B cell (primary cell): ENCODE results near the gene KCNE3. TPM values are rescaled to one million over a fixed set of nuclear protein-coding genes. Genes with fewer than 3 reads are reported as not detected.

Source experiments
- ATAC-seq: fragments of 200-7000 bp; cut with Tn5 transposase; one replicate; pipeline ENCODE4 v1.10.0; 2021; ENCODE audit warnings: low read depth, mild to moderate bottlenecking, moderate number of reproducible peaks, moderate library complexity
- CTCF ChIA-PET: fragments of 350-600 bp; sonication (Branson Sonifier 250); formaldehyde crosslinking; loops from one replicate; lab custom pipeline; 2021; ENCODE audit warnings: antibody characterized with exemption, inconsistent platforms; lab: Charles Lee
- POLR2A ChIA-PET: fragments of 350-600 bp; sonication (Branson Sonifier 250); formaldehyde crosslinking; loops from one replicate; lab custom pipeline; 2021; ENCODE audit warnings: antibody characterized with exemption; lab: Charles Lee
- DNase-seq: peaks from one replicate; pipeline ENCODE4 v3.0.0; 2013
- H2AFZ ChIP-seq: 2 replicates; pipeline ENCODE4 v1.6.1; 2012; ENCODE audit warnings: mild to moderate bottlenecking, low read depth, low read length; ENCODE audit not compliant: insufficient read depth, poor library complexity, severe bottlenecking
- H3K27ac ChIP-seq, 2 donors: 1 replicate in 1 of 2; 2 replicates in 1 of 2; pipeline ENCODE4 v1.5.1; 2012 to 2013; ENCODE audit warnings: low read length in 2 of 2, mild to moderate bottlenecking in 2 of 2, moderate library complexity in 1 of 2
- H3K27me3 ChIP-seq, 4 experiments: fragments of 200-600 bp in 1 of 4; sonication (generic) in 1 of 4; replicated peaks in 1 of 4; 1 replicate in 2 of 4; 2 replicates in 2 of 4; pipeline versions ENCODE4 v1.6.1 to v1.7.0; 2013 to 2016; ENCODE audit warnings: low read length in 3 of 4, mild to moderate bottlenecking in 2 of 4, mixed read lengths in 1 of 4, moderate library complexity in 1 of 4; ENCODE audit not compliant: insufficient read depth in 4 of 4, control insufficient read depth in 3 of 4; ENCODE audit errors: control extremely low read depth in 1 of 4
- H3K36me3 ChIP-seq, 2 experiments: replicated peaks in 1 of 2; 1 replicate in 1 of 2; 2 replicates in 1 of 2; pipeline versions ENCODE4 v1.6.1 to v1.7.1; 2013; ENCODE audit warnings: low read length in 1 of 2; ENCODE audit not compliant: insufficient read depth in 2 of 2, control insufficient read depth in 1 of 2; ENCODE audit errors: control extremely low read depth in 1 of 2, extremely low read depth in 1 of 2
- H3K4me1 ChIP-seq, 2 donors: fragments of 200-600 bp in 1 of 2; sonication (generic) in 1 of 2; 1 replicate in 1 of 2; 2 replicates in 1 of 2; pipeline versions ENCODE4 v1.5.1 to v1.6.1; 2013 to 2017; ENCODE audit warnings: low read length in 2 of 2; ENCODE audit not compliant: control insufficient read depth in 2 of 2, insufficient read depth in 2 of 2
- H3K4me2 ChIP-seq: replicated peaks from 2 replicates; pipeline ENCODE3; 2012; ENCODE audit warnings: mild to moderate bottlenecking, low read depth, low read length; ENCODE audit not compliant: poor library complexity, severe bottlenecking
- H3K4me3 ChIP-seq, 5 experiments: fragments of 200-600 bp in 1 of 5; sonication (generic) in 1 of 5; 1 replicate in 3 of 5; 2 replicates in 2 of 5; pipeline versions ENCODE4 v1.5.1 to v1.7.0; 2011 to 2016; ENCODE audit warnings: low read length in 4 of 5, mild to moderate bottlenecking in 4 of 5, low read depth in 2 of 5, control low read depth in 1 of 5, moderate library complexity in 1 of 5; ENCODE audit not compliant: insufficient read depth in 1 of 5; ENCODE audit errors: control extremely low read depth in 1 of 5, extremely low read depth in 1 of 5
- H3K79me2 ChIP-seq: fragments of 200-600 bp; sonication (generic); one replicate; pipeline ENCODE4 v1.6.0; 2016; ENCODE audit warnings: low read length; ENCODE audit not compliant: control insufficient read depth, insufficient read depth
- H3K9ac ChIP-seq: fragments of 200-600 bp; sonication (generic); 2 replicates; pipeline ENCODE4 v1.6.1; 2017; ENCODE audit warnings: mild to moderate bottlenecking, low read length, moderate library complexity
- H3K9me3 ChIP-seq, 3 donors: one replicate each; pipeline versions ENCODE4 v1.6.1 to v1.7.1; 2013; ENCODE audit warnings: low read length in 2 of 3; ENCODE audit not compliant: control insufficient read depth in 2 of 3, insufficient read depth in 1 of 3; ENCODE audit errors: control extremely low read depth in 1 of 3
- H4K20me1 ChIP-seq: 2 replicates; pipeline ENCODE4 v1.6.0; 2012; ENCODE audit warnings: mild to moderate bottlenecking, low read length; ENCODE audit not compliant: insufficient read depth, control insufficient read depth, poor library complexity, severe bottlenecking
- H3K27ac Mint-ChIP-seq: one replicate; pipeline ENCODE4 v1.8.0; 2021; ENCODE audit warnings: mixed read lengths
- H3K27me3 Mint-ChIP-seq: one replicate; pipeline ENCODE4 v1.8.0; 2021; ENCODE audit warnings: mixed read lengths
- H3K4me1 Mint-ChIP-seq: one replicate; pipeline ENCODE4 v1.8.0; 2021; ENCODE audit warnings: mixed read lengths
- H3K4me3 Mint-ChIP-seq: one replicate; pipeline ENCODE4 v1.8.0; 2021; ENCODE audit warnings: mixed read lengths
- H3K9me3 Mint-ChIP-seq: one replicate; pipeline ENCODE4 v1.8.0; 2022; ENCODE audit warnings: mixed read lengths; ENCODE audit not compliant: insufficient read depth
- CTCF ChIP-seq: fragments of 200-600 bp; IDR thresholded peaks from one replicate; pipeline ENCODE4 v1.8.0; 2022; ENCODE audit warnings: antibody characterized with exemption, mild to moderate bottlenecking
- EZH2 ChIP-seq: IDR thresholded peaks from 2 replicates; pipeline ENCODE4 v1.6.1; 2012; ENCODE audit warnings: borderline replicate concordance, low read depth, mild to moderate bottlenecking, moderate library complexity, low read length; ENCODE audit not compliant: insufficient read depth, poor library complexity, severe bottlenecking
- WGBS: methylation state at CpG from one replicate; pipeline ENCODE4 v1.1.5; 2013; ENCODE audit warnings: missing lambda C conversion rate; ENCODE audit not compliant: insufficient coverage; 5-methylcytosine and 5-hydroxymethylcytosine counted together
- intact Hi-C: fragments of 100-400 bp; cut with micrococcal nuclease; formaldehyde crosslinking; loops from one replicate; pipeline ENCODE4 v1.10.0; 2022
- polyA plus RNA-seq: library from polyadenylated mRNA; depleted of rRNA; stranded (reverse); fragments of >200 nt; gene quantifications from 2 replicates; pipeline ENCODE4 v1.2.3, GENCODE V29; 2012
- total RNA-seq, 2 donors: library from RNA; stranded (reverse); fragments of 120-200 nt in 1 of 2; gene quantifications; 1 replicate in 1 of 2; 2 replicates in 1 of 2; pipeline versions ENCODE4 v1.2.3 to v1.2.4, GENCODE V29; 2013 to 2022

The KCNE3 gene
- total and polyA plus RNA-seq, 2 donors (not counting 1 experiment from before 2014, with no cell fraction given): 0.85 TPM; not detected in 1

- ATAC-seq (no peak), DNase-seq (no peak)
- Mint-ChIP-seq H3K4me1 (no peaks in the 10 kb centered on the region), H3K9me3 (no peaks in the 10 kb centered on the region), H3K4me3 (no peak overlapping the region), H3K27me3 (peaks cover 14% of the 10 kb centered on the region), H3K27ac (no peak overlapping the region)
- H3K4me3 ChIP-seq: no peak overlapping the region
- 71% methylated on average over 2 of the region's 2 CpGs for WGBS
- H2AFZ ChIP-seq: no peak overlapping the region
- no peaks in the 10 kb centered on the region for H3K79me2 ChIP-seq
- H3K27me3 ChIP-seq: peaks cover 0 to 2% (median 0%) of the 10 kb centered on the region in 4 experiments
- no peak overlapping the region for H3K27ac ChIP-seq
- no peaks in the 10 kb centered on the region for H4K20me1 ChIP-seq
- no peak for TF ChIP-seq CTCF
- no peak for TF ChIP-seq EZH2
- no peak overlapping the region for H3K9ac ChIP-seq
- ChIA-PET CTCF (interaction anchor here (2.5 kb wide), 1 partner anchor 27 kb away, joined by 6 read pairs; no protein-coding TSS in a partner anchor), POLR2A (no interaction called here)
- no peaks in the 10 kb centered on the region for H3K36me3 ChIP-seq
- H3K4me2 ChIP-seq: no peak overlapping the region
- H3K4me1 ChIP-seq: no peaks in the 10 kb centered on the region
- H3K9me3 ChIP-seq: no peaks in the 10 kb centered on the region
- intact Hi-C loops: no loop called here
Measured at GRCh38 chr11:74476536-74476935, 9.2 kb upstream of the KCNE3 start.

GRCh38 chr11:74474316-74474715 lies 7.0 kb upstream of the KCNE3 start:
- H3K36me3 ChIP-seq: no peaks in the 10 kb centered on the region
- intact Hi-C loops: no loop called here
- H3K4me3 Mint-ChIP-seq: no peak overlapping the region
- H3K79me2 ChIP-seq: no peaks in the 10 kb centered on the region
- 100% methylated on average over 1 of the region's 1 CpG for WGBS
- no peak overlapping the region for H3K27ac Mint-ChIP-seq
- POLR2A ChIA-PET: no interaction called here
- H2AFZ ChIP-seq: no peak overlapping the region
- peaks cover 13% of the 10 kb centered on the region for H3K27me3 Mint-ChIP-seq
- H4K20me1 ChIP-seq: no peaks in the 10 kb centered on the region
- H3K4me2 ChIP-seq: no peak overlapping the region
- H3K4me1 Mint-ChIP-seq: no peaks in the 10 kb centered on the region
- CTCF ChIA-PET: interaction anchor here (0.7 kb wide), 1 partner anchor 24 kb away, joined by 3 read pairs; no protein-coding TSS in a partner anchor
- no peak for TF ChIP-seq EZH2
- no peak for TF ChIP-seq CTCF
- H3K9me3 Mint-ChIP-seq: no peaks in the 10 kb centered on the region
- no peak overlapping the region for H3K4me3 ChIP-seq
- no peaks in the 10 kb centered on the region for H3K4me1 ChIP-seq
- no peak overlapping the region for H3K9ac ChIP-seq
- DNase-seq: no peak
- peaks cover 0 to 2% (median 0%) of the 10 kb centered on the region in 4 experiments for H3K27me3 ChIP-seq
- no peak for ATAC-seq
- no peaks in the 10 kb centered on the region for H3K9me3 ChIP-seq
- no peak overlapping the region for H3K27ac ChIP-seq
